Spleen (tissue), 11 donors: Measurements from ENCODE around the gene CEMIP. TPM values are rescaled to one million over a fixed set of nuclear protein-coding genes. Genes with fewer than 3 reads are reported as not detected.

Experiments
- DNase-seq: peaks from one replicate; pipeline ENCODE4 v3.0.0-alpha.2; 2020
- H3K27ac ChIP-seq, 8 donors: fragments of 200-600 bp; sonication (generic) in 7 of 8; 1 replicate in 4 of 8; 2 replicates in 4 of 8; pipeline versions ENCODE4 v1.5.0 to v1.8.0; 2016 to 2021; ENCODE audit warnings: inconsistent platforms in 4 of 8, mild to moderate bottlenecking in 4 of 8, moderate library complexity in 1 of 8
- H3K27me3 ChIP-seq, 7 donors: fragments of 200-600 bp; sonication (generic) in 6 of 7; replicated peaks in 1 of 7; 1 replicate in 4 of 7; 2 replicates in 3 of 7; pipeline versions ENCODE4 v1.5.0 to v1.8.0; 2016 to 2021; ENCODE audit warnings: inconsistent platforms in 3 of 7, mild to moderate bottlenecking in 1 of 7
- H3K36me3 ChIP-seq, 6 donors: fragments of 200-600 bp; sonication (generic) in 5 of 6; 1 replicate in 4 of 6; 2 replicates in 2 of 6; pipeline versions ENCODE4 v1.5.0 to v1.8.0; 2016 to 2021; ENCODE audit warnings: inconsistent platforms in 2 of 6
- H3K4me1 ChIP-seq, 6 donors: fragments of 200-600 bp; sonication (generic) in 5 of 6; 1 replicate in 3 of 6; 2 replicates in 3 of 6; pipeline versions ENCODE4 v1.5.0 to v1.8.0; 2016 to 2021; ENCODE audit warnings: inconsistent platforms in 3 of 6
- H3K4me3 ChIP-seq, 8 donors: fragments of 200-600 bp; sonication (generic) in 7 of 8; 1 replicate in 4 of 8; 2 replicates in 4 of 8; pipeline versions ENCODE4 v1.5.0 to v1.8.0; 2016 to 2021; ENCODE audit warnings: inconsistent platforms in 4 of 8, mild to moderate bottlenecking in 4 of 8, moderate library complexity in 2 of 8
- H3K9me3 ChIP-seq, 8 donors: fragments of 200-600 bp; sonication (generic) in 7 of 8; 1 replicate in 4 of 8; 2 replicates in 4 of 8; pipeline versions ENCODE4 v1.5.0 to v1.8.0; 2016 to 2021; ENCODE audit warnings: inconsistent platforms in 4 of 8
- POLR2A ChIP-seq, 3 donors: fragments of 450-650 bp; IDR thresholded peaks; one replicate each; pipeline ENCODE4 v1.5.1; 2017; ENCODE audit warnings: antibody characterized with exemption in 3 of 3, mild to moderate bottlenecking in 1 of 3
- POLR2AphosphoS5 ChIP-seq, 3 donors: sonication (generic); formaldehyde crosslinking; IDR thresholded peaks; one replicate each; pipeline ENCODE4 v1.5.1; 2017; ENCODE audit warnings: antibody characterized with exemption in 3 of 3
- WGBS, 5 donors: extraction: QIAGEN DNeasy Blood & Tissue Kit in 3 of 5; methylation state at CpG; one replicate each; pipeline versions ENCODE4 v1.1.5 to v1.1.7; 2013 to 2018; 5-methylcytosine and 5-hydroxymethylcytosine counted together
- intact Hi-C: fragments of 100-400 bp; cut with DNase I; formaldehyde crosslinking; loops from one replicate; pipeline ENCODE4 v1.15.0; 2023; ENCODE audit warnings: low total_unique reads
- polyA plus RNA-seq, 3 donors: library from polyadenylated mRNA; stranded (reverse); fragments of 200-250 nt; gene quantifications; one replicate each; pipeline ENCODE4 v1.2.1, GENCODE V29; 2013
- total RNA-seq, 7 donors: library from RNA; depleted of rRNA in 3 of 7; stranded (reverse); fragments of >200 nt in 3 of 7; fragmentation: NEBNext Ultra II Directional in 4 of 7; extraction: Animal tissue kit (Norgen Biotek cat#: 25700) in 4 of 7; gene quantifications; one replicate each; pipeline versions ENCODE4 v1.1.0 to v1.2.1, GENCODE V29; 2016 to 2021
- TF ChIP-seq, protein P1 (sequence below), 11 experiments: fragments of 200-600 bp in 7 of 11; fragments of 450-650 bp in 4 of 11; sonication (generic) in 4 of 11; IDR thresholded peaks in 8 of 11; conservative IDR thresholded peaks in 3 of 11; 1 replicate in 7 of 11; 2 replicates in 4 of 11; pipeline versions ENCODE4 v1.4.0 to v1.8.0; 2016 to 2021; ENCODE audit warnings: antibody characterized with exemption in 11 of 11, inconsistent platforms in 4 of 11, mild to moderate bottlenecking in 1 of 11
- donor health status: healthy with polysubstance abuse.
- donor health status: DM: no; HTN: no; CAD: no; lungs with moderate emphysema.
- donor health status: DM: no; HTN: no; CAD: no.
- donor health status: Bipolar disorder and iron deficiency.
- donor health status: healthy.
- donor health status: DM: no; HTN: no; CAD: no.
- donor health status: DM: yes; HTN: yes; CAD: no.

Gene CEMIP
- total and polyA plus RNA-seq, 10 donors, result 0.20 to 3.0 (median 1.0) TPM; not detected in 1

DNA sequence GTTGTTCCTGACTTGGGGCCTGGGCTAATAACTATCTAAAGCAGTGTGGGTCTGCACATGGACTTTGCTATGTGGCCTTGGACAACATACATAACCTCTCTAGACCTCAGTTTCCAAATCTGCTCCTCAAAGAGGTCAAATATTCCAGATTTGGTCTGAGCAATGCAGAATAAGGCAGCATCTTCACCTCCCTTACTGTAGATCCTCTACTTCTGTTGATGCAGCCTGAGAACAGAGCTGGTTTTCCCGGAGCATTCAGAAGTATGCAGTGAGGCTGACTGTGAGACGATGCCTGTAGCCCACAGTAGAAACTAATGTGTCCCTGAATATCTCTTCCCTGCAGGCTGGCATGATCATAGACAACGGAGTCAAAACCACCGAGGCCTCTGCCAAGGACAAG is 145.1 kb downstream of the CEMIP start:
- Histone ChIP-seq H3K9me3 (no peaks in the 10 kb centered on the region), H3K4me3 (no peak overlapping the region)
- WGBS, 5 donors, result 85 to 93% (median 91%) methylated on average over 4 of the region's 4 CpGs

DNA sequence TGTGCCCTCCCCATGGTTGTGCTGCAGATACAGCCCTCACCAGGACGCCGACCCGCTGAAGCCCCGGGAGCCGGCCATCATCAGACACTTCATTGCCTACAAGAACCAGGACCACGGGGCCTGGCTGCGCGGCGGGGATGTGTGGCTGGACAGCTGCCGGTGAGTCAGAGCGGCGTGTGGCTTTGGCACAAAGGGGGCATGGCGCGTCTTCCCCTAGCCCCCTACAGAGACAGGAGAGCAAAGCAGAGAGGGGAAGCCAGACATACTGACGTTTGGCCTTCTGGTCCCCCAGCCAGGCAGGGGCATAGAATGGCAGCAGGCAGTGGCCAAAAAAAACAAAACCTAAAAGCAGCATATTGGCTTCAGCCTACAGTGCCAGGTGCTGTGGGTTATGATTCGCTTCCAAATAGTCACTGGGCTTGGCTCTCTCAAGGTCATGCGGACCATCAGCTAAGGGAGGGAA is 146.5 kb downstream of the CEMIP start:
- no peak overlapping the region for H3K4me3 ChIP-seq
- H3K36me3 ChIP-seq, result peaks cover 0 to 27% (median 0%) of the 10 kb centered on the region in 6 donors
- WGBS, 5 donors, result 95 to 96% (median 95%) methylated on average over 17 of the region's 17 CpGs
- no peaks in the 10 kb centered on the region for H3K9me3 ChIP-seq
- no peaks in the 10 kb centered on the region for H3K27me3 ChIP-seq
- intact Hi-C loops, result no loop called here
- no peak for TF ChIP-seq POLR2A (IDR thresholded peaks at IDR 0.05)
- TF ChIP-seq, protein P1, sequence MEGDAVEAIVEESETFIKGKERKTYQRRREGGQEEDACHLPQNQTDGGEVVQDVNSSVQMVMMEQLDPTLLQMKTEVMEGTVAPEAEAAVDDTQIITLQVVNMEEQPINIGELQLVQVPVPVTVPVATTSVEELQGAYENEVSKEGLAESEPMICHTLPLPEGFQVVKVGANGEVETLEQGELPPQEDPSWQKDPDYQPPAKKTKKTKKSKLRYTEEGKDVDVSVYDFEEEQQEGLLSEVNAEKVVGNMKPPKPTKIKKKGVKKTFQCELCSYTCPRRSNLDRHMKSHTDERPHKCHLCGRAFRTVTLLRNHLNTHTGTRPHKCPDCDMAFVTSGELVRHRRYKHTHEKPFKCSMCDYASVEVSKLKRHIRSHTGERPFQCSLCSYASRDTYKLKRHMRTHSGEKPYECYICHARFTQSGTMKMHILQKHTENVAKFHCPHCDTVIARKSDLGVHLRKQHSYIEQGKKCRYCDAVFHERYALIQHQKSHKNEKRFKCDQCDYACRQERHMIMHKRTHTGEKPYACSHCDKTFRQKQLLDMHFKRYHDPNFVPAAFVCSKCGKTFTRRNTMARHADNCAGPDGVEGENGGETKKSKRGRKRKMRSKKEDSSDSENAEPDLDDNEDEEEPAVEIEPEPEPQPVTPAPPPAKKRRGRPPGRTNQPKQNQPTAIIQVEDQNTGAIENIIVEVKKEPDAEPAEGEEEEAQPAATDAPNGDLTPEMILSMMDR (IDR thresholded peaks at IDR 0.05 in 8 of 11, conservative IDR thresholded peaks at IDR 0.05 in 3 of 11), result no peak
- no peak for TF ChIP-seq POLR2AphosphoS5 (IDR thresholded peaks at IDR 0.05)
- H3K4me1 ChIP-seq, result peaks cover 0 to 8% (median 0%) of the 10 kb centered on the region in 6 donors
- DNase-seq, result no peak
- no peak overlapping the region for H3K27ac ChIP-seq

More for the DNA sequence above, 145.1 kb downstream of the CEMIP start:
- H3K36me3 ChIP-seq, result peaks cover 0 to 27% (median 0%) of the 10 kb centered on the region in 6 donors
- no peaks in the 10 kb centered on the region for H3K27me3 ChIP-seq
- intact Hi-C loops, result no loop called here
- TF ChIP-seq POLR2A (IDR thresholded peaks at IDR 0.05) (no peak), POLR2AphosphoS5 (IDR thresholded peaks at IDR 0.05) (no peak)
- TF ChIP-seq, protein P1 (IDR thresholded peaks at IDR 0.05 in 8 of 11, conservative IDR thresholded peaks at IDR 0.05 in 3 of 11), result no peak
- no peak overlapping the region for H3K27ac ChIP-seq
- peak; percentile 15 for DNase-seq
- peaks cover 0 to 13% (median 0%) of the 10 kb centered on the region in 6 donors for H3K4me1 ChIP-seq

DNA sequence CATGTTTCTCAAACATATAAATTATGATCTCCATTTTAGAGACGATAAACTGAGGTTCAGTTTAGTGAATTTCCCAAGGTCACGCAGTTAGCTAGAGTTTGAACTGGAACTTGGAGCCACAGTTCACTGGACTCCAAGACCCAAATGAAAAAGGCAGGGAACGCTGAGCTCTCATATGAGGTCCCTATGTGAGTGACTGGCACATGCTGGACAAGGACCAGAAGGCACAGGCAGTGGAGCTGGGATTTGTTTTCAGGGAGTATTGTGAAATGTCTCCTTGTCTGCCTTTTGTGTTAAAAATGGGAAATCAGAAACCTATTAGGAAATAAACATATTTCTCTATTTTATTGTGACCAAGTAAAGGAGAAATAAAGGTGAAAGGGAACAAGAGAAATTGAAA is 147.0 kb downstream of the CEMIP start:
- DNase-seq, result no peak
- TF ChIP-seq, protein P1 (IDR thresholded peaks at IDR 0.05 in 8 of 11, conservative IDR thresholded peaks at IDR 0.05 in 3 of 11), result no peak
- TF ChIP-seq POLR2A (IDR thresholded peaks at IDR 0.05) (no peak), POLR2AphosphoS5 (IDR thresholded peaks at IDR 0.05) (no peak)
- Histone ChIP-seq H3K27ac (no peak overlapping the region), H3K4me1 (peaks cover 0 to 3% (median 0%) of the 10 kb centered on the region in 6 donors), H3K9me3 (no peaks in the 10 kb centered on the region), H3K27me3 (no peaks in the 10 kb centered on the region), H3K4me3 (no peak overlapping the region), H3K36me3 (peaks cover 0 to 27% (median 0%) of the 10 kb centered on the region in 6 donors)
- WGBS, 5 donors, result 91 to 96% (median 93%) methylated on average over 3 of the region's 3 CpGs
- intact Hi-C loops, result no loop called here

DNA sequence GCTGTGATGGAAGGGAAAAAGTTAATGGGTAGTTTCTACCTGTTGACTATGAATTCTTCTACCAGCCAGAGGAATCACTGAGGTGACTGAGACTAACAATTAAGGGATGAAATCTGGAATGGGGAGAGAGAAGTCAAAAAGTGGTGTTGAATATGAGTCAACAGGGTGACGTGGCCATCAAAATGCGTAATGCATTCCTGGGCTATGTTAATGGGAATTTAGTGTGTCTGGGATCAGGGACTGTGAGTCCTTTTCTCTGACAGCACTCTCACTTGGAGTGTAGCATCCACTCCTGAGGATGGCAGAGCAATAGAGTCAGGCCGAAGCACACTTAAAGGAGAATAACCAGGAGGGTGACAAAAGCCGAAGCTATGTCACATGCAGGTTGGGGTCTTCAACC is 150.1 kb downstream of the CEMIP start:
- Histone ChIP-seq H3K27me3 (no peaks in the 10 kb centered on the region), H3K9me3 (no peaks in the 10 kb centered on the region), H3K4me3 (no peak overlapping the region), H3K27ac (no peak overlapping the region), H3K36me3 (peaks cover 0 to 14% (median 0%) of the 10 kb centered on the region in 6 donors), H3K4me1 (no peaks in the 10 kb centered on the region)
- intact Hi-C loops, result no loop called here
- peak; percentile 2 for DNase-seq
- TF ChIP-seq, protein P1 (IDR thresholded peaks at IDR 0.05 in 8 of 11, conservative IDR thresholded peaks at IDR 0.05 in 3 of 11), result no peak
- no peak for TF ChIP-seq POLR2A (IDR thresholded peaks at IDR 0.05)
- no peak for TF ChIP-seq POLR2AphosphoS5 (IDR thresholded peaks at IDR 0.05)
- WGBS, 5 donors, result 94 to 98% (median 95%) methylated on average over 4 of the region's 4 CpGs
